Ectodermal cell (in vitro differentiated cells): ENCODE data around the gene KRT10.

ENCODE experiments used
- H3K27ac ChIP-seq: 2 replicates; pipeline ENCODE4 v1.7.0; 2013; ENCODE audit warnings: mild to moderate bottlenecking, low read depth, low read length; ENCODE audit not compliant: insufficient read depth, poor library complexity, severe bottlenecking
- H3K27me3 ChIP-seq: 2 replicates; pipeline ENCODE4 v1.7.0; 2013; ENCODE audit warnings: mild to moderate bottlenecking, low read length; ENCODE audit not compliant: insufficient read depth, control insufficient read depth, poor library complexity, severe bottlenecking
- H3K36me3 ChIP-seq: one replicate; pipeline ENCODE4 v1.7.0; 2013; ENCODE audit warnings: low read length; ENCODE audit not compliant: control insufficient read depth, insufficient read depth
- H3K4me1 ChIP-seq: one replicate; pipeline ENCODE4 v1.7.0; 2013; ENCODE audit warnings: low read length; ENCODE audit not compliant: control insufficient read depth, insufficient read depth
- H3K4me3 ChIP-seq: 2 replicates; pipeline ENCODE4 v1.7.0; 2013; ENCODE audit warnings: low read depth, low read length, control low read depth; ENCODE audit not compliant: insufficient read depth
- H3K9me3 ChIP-seq: 2 replicates; pipeline ENCODE4 v1.7.0; 2013; ENCODE audit warnings: mild to moderate bottlenecking, low read length, moderate library complexity; ENCODE audit not compliant: control insufficient read depth
- WGBS, 2 experiments: methylation state at CpG; one replicate each; pipeline ENCODE4 v1.1.7; 2013; ENCODE audit warnings: missing lambda C conversion rate in 2 of 2; 5-methylcytosine and 5-hydroxymethylcytosine counted together

Gene KRT10

DNA sequence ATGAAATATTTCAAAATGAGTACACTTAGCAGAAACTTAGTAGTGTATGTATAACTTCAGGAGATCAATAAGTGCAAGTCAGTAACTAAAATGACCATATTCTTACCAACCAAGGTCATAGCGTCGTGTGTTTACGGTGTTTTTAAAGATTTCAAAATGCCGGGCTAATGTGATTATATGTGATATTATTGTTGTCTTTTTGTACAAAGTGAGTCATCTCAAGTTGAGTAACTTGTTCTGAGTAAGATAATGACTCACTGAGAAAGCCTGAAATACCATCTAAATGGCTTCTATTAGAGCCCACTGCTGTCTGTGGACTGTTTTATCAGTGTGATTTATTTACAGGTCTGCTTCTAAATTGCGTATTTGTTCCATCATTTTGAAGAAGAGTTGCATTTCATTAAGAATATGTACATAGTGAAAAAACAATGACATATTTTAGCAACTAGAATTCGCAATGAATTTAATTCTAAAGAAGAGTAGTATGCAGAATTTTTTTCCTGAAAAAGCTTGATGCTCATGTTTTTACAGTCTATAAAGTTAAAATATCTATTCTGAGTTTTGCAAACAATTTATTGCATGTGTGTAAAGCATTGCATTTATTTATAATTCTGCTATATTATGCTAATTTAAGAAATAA lies 31.9 kb upstream of the KRT10 start:
- H3K36me3 ChIP-seq = no peaks in the 10 kb centered on the region
- 80 to 87% methylated on average over 5 to 6 of the region's 6 CpGs for WGBS, 2 experiments
- no peak overlapping the region for H3K4me3 ChIP-seq
- no peaks in the 10 kb centered on the region for H3K27me3 ChIP-seq
- H3K27ac ChIP-seq = no peak overlapping the region
- no peaks in the 10 kb centered on the region for H3K4me1 ChIP-seq
- no peaks in the 10 kb centered on the region for H3K9me3 ChIP-seq

- Histone ChIP-seq H3K4me3 (no peak overlapping the region), H3K4me1 (no peaks in the 10 kb centered on the region), H3K9me3 (no peaks in the 10 kb centered on the region), H3K27ac (no peak overlapping the region), H3K27me3 (no peaks in the 10 kb centered on the region), H3K36me3 (no peaks in the 10 kb centered on the region)
- WGBS, 2 experiments = 68 to 74% methylated on average over 1 of the region's 1 CpG
Measured at GRCh38 chr17:40852364-40852763, 29.9 kb upstream of the KRT10 start.

DNA sequence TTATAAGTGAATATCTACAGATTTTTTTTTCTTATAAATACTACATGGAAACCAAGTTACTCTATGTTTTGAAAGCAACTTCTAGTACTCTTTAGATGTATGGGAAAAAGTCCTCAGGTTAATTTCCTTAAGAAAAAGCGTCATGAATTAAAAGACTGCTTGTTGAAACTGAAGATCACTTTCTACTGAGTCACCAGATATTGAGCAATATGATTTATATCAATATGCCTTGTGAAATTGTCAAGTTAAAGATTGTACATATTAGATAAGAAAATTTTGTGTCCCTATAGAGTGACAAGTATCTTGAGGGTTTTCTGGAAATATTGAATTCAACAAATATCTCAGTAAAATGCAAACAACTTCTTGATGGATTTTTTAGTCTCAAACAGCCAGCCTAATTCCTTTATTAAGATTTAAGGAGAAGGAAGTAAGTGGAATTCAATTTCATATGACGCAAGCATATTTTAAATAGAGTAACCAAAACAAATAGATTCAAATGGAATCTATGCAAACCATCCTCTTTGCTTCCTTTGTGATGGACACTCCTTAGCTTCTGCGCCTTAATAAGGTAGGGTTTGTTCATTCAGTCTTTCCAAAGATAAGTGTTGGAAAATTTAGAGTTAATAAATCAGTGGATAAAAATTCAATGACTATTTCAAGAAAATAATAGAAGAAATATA lies 28.0 kb upstream of the KRT10 start:
- no peaks in the 10 kb centered on the region for H3K27me3 ChIP-seq
- no peaks in the 10 kb centered on the region for H3K36me3 ChIP-seq
- H3K27ac ChIP-seq = no peak overlapping the region
- H3K4me3 ChIP-seq = no peak overlapping the region
- H3K9me3 ChIP-seq = no peaks in the 10 kb centered on the region
- 87 to 92% methylated on average over 2 to 3 of the region's 3 CpGs for WGBS, 2 experiments
- H3K4me1 ChIP-seq = no peaks in the 10 kb centered on the region

- Histone ChIP-seq H3K27me3 (no peaks in the 10 kb centered on the region), H3K36me3 (no peaks in the 10 kb centered on the region), H3K4me1 (no peaks in the 10 kb centered on the region), H3K9me3 (no peaks in the 10 kb centered on the region), H3K27ac (no peak overlapping the region), H3K4me3 (no peak overlapping the region)
- 89 to 95% methylated on average over 2 to 4 of the region's 4 CpGs for WGBS, 2 experiments
Measured at GRCh38 chr17:40849723-40850122, 27.3 kb upstream of the KRT10 start.

DNA sequence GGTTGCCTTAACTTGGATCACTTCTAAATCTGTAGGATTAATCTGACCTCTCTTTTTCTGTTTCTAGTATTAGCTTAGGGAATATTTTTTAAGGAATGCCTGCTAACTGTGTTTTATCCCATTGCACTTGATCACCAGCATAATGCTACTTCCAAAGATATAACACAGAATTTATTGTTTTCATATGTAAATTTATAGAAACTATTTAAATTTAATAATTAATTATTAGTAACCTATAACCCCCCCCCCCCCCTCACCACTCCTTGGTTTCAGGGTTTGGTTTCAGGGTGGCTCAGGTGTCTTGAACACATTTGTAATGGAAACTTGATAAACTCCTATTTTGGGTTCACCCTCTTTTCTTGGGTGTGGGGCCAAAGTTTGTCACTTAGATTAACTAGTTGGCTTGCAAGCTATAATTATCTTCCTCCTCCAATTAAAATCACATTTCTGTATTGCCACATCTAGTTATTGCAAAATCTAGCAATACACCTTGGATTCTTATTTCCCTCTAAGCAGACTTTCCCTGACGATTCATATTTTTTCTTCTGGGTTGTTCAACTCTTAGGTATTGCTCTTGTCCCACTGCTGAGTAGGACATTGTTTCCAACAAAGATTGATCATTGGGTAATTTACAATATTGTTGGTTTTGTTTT lies 26.3 kb upstream of the KRT10 start:
- no peak overlapping the region for H3K4me3 ChIP-seq
- no peaks in the 10 kb centered on the region for H3K27me3 ChIP-seq
- H3K4me1 ChIP-seq = no peaks in the 10 kb centered on the region
- H3K9me3 ChIP-seq = no peaks in the 10 kb centered on the region
- 90 to 95% methylated on average over 1 of the region's 1 CpG for WGBS, 2 experiments
- no peaks in the 10 kb centered on the region for H3K36me3 ChIP-seq
- no peak overlapping the region for H3K27ac ChIP-seq

DNA sequence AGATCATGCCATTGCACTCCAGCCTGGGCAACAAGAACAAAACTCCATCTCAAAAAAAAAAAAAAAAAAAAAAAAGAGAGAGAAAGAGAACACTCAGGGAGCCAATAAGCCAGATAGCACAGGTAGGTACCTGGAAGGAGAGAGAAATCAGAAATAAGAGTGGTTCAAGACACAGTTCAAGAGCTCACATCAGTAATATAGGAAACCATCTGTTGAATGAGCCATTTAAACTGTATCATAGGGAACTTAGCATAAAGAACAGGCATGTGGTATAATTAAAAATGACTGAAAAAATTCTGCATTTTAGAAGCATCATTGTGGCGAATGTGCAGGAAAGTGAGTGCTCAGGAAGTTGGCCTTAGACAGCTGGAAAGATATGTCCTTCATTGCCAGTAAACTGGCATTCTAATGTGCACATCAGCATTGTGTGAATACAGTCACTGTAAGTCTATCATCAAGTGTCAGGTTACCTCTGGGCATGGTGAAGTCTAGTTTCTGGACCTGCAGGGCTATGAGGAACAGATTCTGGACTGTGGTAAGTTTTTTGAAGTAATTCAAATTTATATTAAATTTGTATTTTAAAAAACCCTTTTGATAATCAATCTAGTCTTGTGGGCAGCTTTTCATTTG lies 24.2 kb upstream of the KRT10 start:
- 93% methylated on average over 1 of the region's 1 CpG for WGBS, 2 experiments
- Histone ChIP-seq H3K36me3 (no peaks in the 10 kb centered on the region), H3K4me3 (no peak overlapping the region), H3K27me3 (no peaks in the 10 kb centered on the region), H3K9me3 (no peaks in the 10 kb centered on the region), H3K4me1 (no peaks in the 10 kb centered on the region), H3K27ac (no peak overlapping the region)

GRCh38 chr17:40844671-40845107 lies 22.3 kb upstream of the KRT10 start:
- H3K4me1 ChIP-seq = no peaks in the 10 kb centered on the region
- no peak overlapping the region for H3K4me3 ChIP-seq
- WGBS, 2 experiments = 90 to 93% methylated on average over 4 of the region's 4 CpGs
- no peaks in the 10 kb centered on the region for H3K36me3 ChIP-seq
- H3K27ac ChIP-seq = no peak overlapping the region
- no peaks in the 10 kb centered on the region for H3K9me3 ChIP-seq
- no peaks in the 10 kb centered on the region for H3K27me3 ChIP-seq

- Histone ChIP-seq H3K4me1 (no peaks in the 10 kb centered on the region), H3K36me3 (no peaks in the 10 kb centered on the region), H3K27me3 (no peaks in the 10 kb centered on the region), H3K9me3 (no peaks in the 10 kb centered on the region), H3K27ac (no peak overlapping the region), H3K4me3 (no peak overlapping the region)
- 53 to 61% methylated on average over 3 of the region's 3 CpGs for WGBS, 2 experiments
Measured at GRCh38 chr17:40843242-40843641, 20.8 kb upstream of the KRT10 start.

DNA sequence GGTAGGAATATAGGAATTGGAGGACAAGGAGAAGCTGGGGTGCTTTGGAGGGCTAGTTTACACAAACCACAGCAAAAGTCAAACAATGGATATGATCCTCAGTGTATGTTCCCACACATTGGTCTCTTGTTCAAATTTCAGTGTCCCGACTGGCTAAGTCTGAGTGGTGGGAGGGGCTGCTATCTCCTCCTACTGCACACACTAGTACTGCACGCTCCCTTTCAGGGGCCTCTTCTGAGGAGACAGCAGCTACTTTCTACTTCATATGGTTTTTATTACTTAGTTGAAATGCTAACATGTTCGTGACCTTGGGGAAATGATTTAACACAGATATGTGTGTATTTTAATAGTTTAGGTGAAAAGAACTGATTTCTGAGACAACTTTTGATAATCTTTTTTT lies 18.8 kb upstream of the KRT10 start:
- H3K4me1 ChIP-seq = no peaks in the 10 kb centered on the region
- no peaks in the 10 kb centered on the region for H3K9me3 ChIP-seq
- 90 to 96% methylated on average over 3 of the region's 3 CpGs for WGBS, 2 experiments
- H3K27me3 ChIP-seq = no peaks in the 10 kb centered on the region
- H3K27ac ChIP-seq = no peak overlapping the region
- H3K4me3 ChIP-seq = no peak overlapping the region
- H3K36me3 ChIP-seq = no peaks in the 10 kb centered on the region

DNA sequence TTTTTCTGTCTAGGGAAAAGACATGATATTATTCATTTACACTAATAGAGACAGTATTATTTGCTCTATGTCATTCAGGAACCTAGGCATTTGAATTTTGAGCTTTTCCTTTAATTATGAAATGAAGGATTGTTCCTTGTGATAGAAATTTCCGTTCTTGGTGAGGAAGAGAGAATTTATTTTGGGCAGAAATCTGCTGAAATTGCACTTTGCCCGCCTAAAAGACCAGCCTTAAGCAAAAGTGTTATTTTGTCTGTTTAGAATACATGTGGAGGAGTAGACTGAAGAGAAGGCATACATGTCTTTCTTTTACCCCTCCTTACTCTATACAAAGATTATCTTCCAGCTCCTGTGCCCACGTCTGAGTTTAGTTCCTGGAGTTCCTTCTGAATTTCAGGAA lies 16.8 kb upstream of the KRT10 start:
- Histone ChIP-seq H3K36me3 (no peaks in the 10 kb centered on the region), H3K27me3 (no peaks in the 10 kb centered on the region), H3K4me3 (no peak overlapping the region), H3K27ac (no peak overlapping the region), H3K9me3 (no peaks in the 10 kb centered on the region), H3K4me1 (no peaks in the 10 kb centered on the region)
- WGBS, 2 experiments = 88% methylated on average over 3 of the region's 3 CpGs
